ENCODE results near the gene SMG6. TPM values are rescaled to one million over a fixed set of nuclear protein-coding genes. Genes with fewer than 3 reads are reported as not detected.

SMG6 gene
- total and polyA plus RNA-seq, 2 of the 13 experiments (the other 11 are each of a cell fraction or from before 2014, with no cell fraction given): 4.6 to 14.6 TPM

GRCh38 chr17:2094891-2095535 lies 208.6 kb downstream of the SMG6 start (continued):
- TF ChIP-seq ZGPAT (CRISPR knock-in tag; IDR thresholded peaks at IDR 0.05) (peak; percentile 64; the same call in 1 of the 2 replicates), CEBPG (CRISPR knock-in tag; IDR thresholded peaks at IDR 0.05) (peak; percentile 61), ZSCAN21 (CRISPR knock-in tag; IDR thresholded peaks at IDR 0.05; ENCODE audit: borderline replicate concordance) (peak; percentile 59; the same call in 1 of the 2 replicates), KMT2B (CRISPR knock-in tag; IDR thresholded peaks at IDR 0.05) (peak; percentile 53; the same call in 1 of the 2 replicates), ZNF263 (CRISPR knock-in tag; IDR thresholded peaks at IDR 0.05) (peak; percentile 95), SAP130 (CRISPR knock-in tag; IDR thresholded peaks at IDR 0.05; ENCODE audit: low read depth) (peak; percentile 77), JUN (CRISPR knock-in tag; IDR thresholded peaks at IDR 0.05) (0 out of 2 replicates have a peak, but pooled peaks have one; percentile 50), ZNF567 (CRISPR knock-in tag; IDR thresholded peaks at IDR 0.05; ENCODE audit: borderline replicate concordance) (0 out of 2 replicates have a peak, but pooled peaks have one; percentile 34), IKZF5 (CRISPR knock-in tag; IDR thresholded peaks at IDR 0.05) (peak; percentile 76; the same call in 1 of the 2 replicates), CREM (IDR thresholded peaks at IDR 0.05) (peak; percentile 18; the same call in 1 of the 2 replicates), CREM (CRISPR knock-in tag; IDR thresholded peaks at IDR 0.05) (no peak), FOXJ3 (CRISPR knock-in tag; IDR thresholded peaks at IDR 0.05; ENCODE audit: borderline replicate concordance) (peak; percentile 37; the same call in 1 of the 2 replicates)
- TF ChIP-seq, protein P1, sequence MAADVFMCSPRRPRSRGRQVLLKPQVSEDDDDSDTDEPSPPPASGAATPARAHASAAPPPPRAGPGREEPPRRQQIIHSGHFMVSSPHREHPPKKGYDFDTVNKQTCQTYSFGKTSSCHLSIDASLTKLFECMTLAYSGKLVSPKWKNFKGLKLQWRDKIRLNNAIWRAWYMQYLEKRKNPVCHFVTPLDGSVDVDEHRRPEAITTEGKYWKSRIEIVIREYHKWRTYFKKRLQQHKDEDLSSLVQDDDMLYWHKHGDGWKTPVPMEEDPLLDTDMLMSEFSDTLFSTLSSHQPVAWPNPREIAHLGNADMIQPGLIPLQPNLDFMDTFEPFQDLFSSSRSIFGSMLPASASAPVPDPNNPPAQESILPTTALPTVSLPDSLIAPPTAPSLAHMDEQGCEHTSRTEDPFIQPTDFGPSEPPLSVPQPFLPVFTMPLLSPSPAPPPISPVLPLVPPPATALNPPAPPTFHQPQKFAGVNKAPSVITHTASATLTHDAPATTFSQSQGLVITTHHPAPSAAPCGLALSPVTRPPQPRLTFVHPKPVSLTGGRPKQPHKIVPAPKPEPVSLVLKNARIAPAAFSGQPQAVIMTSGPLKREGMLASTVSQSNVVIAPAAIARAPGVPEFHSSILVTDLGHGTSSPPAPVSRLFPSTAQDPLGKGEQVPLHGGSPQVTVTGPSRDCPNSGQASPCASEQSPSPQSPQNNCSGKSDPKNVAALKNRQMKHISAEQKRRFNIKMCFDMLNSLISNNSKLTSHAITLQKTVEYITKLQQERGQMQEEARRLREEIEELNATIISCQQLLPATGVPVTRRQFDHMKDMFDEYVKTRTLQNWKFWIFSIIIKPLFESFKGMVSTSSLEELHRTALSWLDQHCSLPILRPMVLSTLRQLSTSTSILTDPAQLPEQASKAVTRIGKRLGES (CRISPR knock-in tag; IDR thresholded peaks at IDR 0.05; ENCODE audit: borderline replicate concordance): no peak
- TF ChIP-seq, protein P2, sequence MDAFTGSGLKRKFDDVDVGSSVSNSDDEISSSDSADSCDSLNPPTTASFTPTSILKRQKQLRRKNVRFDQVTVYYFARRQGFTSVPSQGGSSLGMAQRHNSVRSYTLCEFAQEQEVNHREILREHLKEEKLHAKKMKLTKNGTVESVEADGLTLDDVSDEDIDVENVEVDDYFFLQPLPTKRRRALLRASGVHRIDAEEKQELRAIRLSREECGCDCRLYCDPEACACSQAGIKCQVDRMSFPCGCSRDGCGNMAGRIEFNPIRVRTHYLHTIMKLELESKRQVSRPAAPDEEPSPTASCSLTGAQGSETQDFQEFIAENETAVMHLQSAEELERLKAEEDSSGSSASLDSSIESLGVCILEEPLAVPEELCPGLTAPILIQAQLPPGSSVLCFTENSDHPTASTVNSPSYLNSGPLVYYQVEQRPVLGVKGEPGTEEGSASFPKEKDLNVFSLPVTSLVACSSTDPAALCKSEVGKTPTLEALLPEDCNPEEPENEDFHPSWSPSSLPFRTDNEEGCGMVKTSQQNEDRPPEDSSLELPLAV (CRISPR knock-in tag; conservative IDR thresholded peaks at IDR 0.05; ENCODE audit: low read depth): no peak

Measured in HepG2 (cell line).